ENCODE data around the gene TPK1. TPM values are rescaled to one million over a fixed set of nuclear protein-coding genes. Genes with fewer than 3 reads are reported as not detected.

TPK1 gene
- total and polyA plus RNA-seq, 7 experiments from 2014 or later, result 18.2 to 32.9 (median 26.3) TPM

DNA sequence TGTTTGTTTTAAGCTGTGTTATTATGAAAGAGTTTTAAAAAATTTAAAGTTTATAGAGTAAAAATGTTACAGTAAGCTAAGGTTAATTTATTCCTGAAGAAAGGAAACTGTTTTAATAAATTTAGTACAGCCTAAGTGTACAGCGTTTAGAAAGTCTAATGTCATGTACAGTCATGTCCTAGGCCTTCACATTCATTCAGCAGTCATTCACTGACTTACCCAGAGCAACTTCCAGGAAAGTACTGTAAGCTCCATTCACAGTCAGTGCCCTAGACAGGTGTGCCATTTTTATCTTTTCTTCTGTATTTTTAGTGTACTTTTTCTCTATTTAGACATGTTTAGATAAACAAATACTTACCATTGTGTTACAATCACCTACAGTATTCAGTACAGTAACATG is 126.8 kb downstream of the TPK1 start:
- CTCF ChIA-PET, result no interaction called here

DNA sequence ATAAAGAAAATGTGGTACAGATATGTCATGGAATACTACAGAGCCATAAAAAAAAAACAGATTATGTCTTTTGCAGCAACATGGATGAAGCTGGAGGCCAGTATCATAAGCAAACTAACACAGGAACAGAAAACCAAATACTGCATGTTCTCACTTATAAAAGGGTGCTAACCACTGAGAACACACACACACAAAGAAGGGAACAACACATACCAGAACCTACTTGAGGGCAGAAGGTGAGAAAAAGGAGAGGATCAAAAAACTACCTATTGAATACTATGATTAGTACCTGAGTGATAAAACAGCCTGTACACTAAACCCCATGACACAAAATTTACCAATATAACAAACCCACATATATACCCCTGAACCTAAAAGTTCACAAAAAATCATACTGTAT is 144.6 kb downstream of the TPK1 start:
- Histone ChIP-seq H3K36me3 (ENCODE audit: control insufficient read depth in 2 of 3, insufficient read depth in 3 of 3, low read length in 3 of 3) (no peaks in the 10 kb centered on the region), H3K27me3 (ENCODE audit: control insufficient read depth in 2 of 2, insufficient read depth in 2 of 2, low read length in 2 of 2) (no peaks in the 10 kb centered on the region), H3K27ac (ENCODE audit: low read depth, low read length) (no peak overlapping the region), H3K4me1 (ENCODE audit: control insufficient read depth in 2 of 2, insufficient read depth in 2 of 2, low read length in 2 of 2) (no peaks in the 10 kb centered on the region), H3K4me3 (ENCODE audit: low read length) (no peak overlapping the region), H3K9me3 (ENCODE audit: control insufficient read depth in 2 of 3, low read length in 3 of 3) (no peaks in the 10 kb centered on the region)
- intact Hi-C loops (cut with micrococcal nuclease), result no loop called here
- Mint-ChIP-seq H3K4me3 (peak overlapping the region in 1 of 10 donors; percentile 56), H3K27me3 (no peaks in the 10 kb centered on the region), H3K9me3 (peaks cover 0 to 8% (median 2%) of the 10 kb centered on the region in 11 donors), H3K4me1 (peaks cover 0 to 15% (median 0%) of the 10 kb centered on the region in 7 donors), H3K27ac (no peak overlapping the region), H3K36me3 (peaks cover 2 to 32% (median 14%) of the 10 kb centered on the region in 5 donors)
- ChIA-PET CTCF (no interaction called here), POLR2A (no interaction called here)
- ATAC-seq (peak; percentile 40), DNase-seq (no peak)

More for the DNA sequence above, 126.8 kb downstream of the TPK1 start:
- Histone ChIP-seq H3K36me3 (ENCODE audit: control insufficient read depth in 2 of 3, insufficient read depth in 3 of 3, low read length in 3 of 3) (peaks cover 0 to 5% (median 0%) of the 10 kb centered on the region in 3 experiments), H3K9me3 (ENCODE audit: control insufficient read depth in 2 of 3, low read length in 3 of 3) (no peaks in the 10 kb centered on the region), H3K4me1 (ENCODE audit: control insufficient read depth in 2 of 2, insufficient read depth in 2 of 2, low read length in 2 of 2) (no peaks in the 10 kb centered on the region), H3K4me3 (ENCODE audit: low read length) (no peak overlapping the region), H3K27ac (ENCODE audit: low read depth, low read length) (no peak overlapping the region), H3K27me3 (ENCODE audit: control insufficient read depth in 2 of 2, insufficient read depth in 2 of 2, low read length in 2 of 2) (no peaks in the 10 kb centered on the region)
- H3K4me1 Mint-ChIP-seq, result peaks cover 7 to 31% (median 18%) of the 10 kb centered on the region in 7 donors
- ATAC-seq (no peak), DNase-seq (no peak)
- intact Hi-C loops (cut with micrococcal nuclease), result no loop called here
- H3K36me3 Mint-ChIP-seq, result peaks cover 0 to 34% (median 32%) of the 10 kb centered on the region in 5 donors
- no peaks in the 10 kb centered on the region for H3K27me3 Mint-ChIP-seq
- H3K27ac Mint-ChIP-seq, result no peak overlapping the region
- peaks cover 0 to 8% (median 0%) of the 10 kb centered on the region in 11 donors for H3K9me3 Mint-ChIP-seq
- no peak overlapping the region for H3K4me3 Mint-ChIP-seq
- POLR2A ChIA-PET, result no interaction called here

DNA sequence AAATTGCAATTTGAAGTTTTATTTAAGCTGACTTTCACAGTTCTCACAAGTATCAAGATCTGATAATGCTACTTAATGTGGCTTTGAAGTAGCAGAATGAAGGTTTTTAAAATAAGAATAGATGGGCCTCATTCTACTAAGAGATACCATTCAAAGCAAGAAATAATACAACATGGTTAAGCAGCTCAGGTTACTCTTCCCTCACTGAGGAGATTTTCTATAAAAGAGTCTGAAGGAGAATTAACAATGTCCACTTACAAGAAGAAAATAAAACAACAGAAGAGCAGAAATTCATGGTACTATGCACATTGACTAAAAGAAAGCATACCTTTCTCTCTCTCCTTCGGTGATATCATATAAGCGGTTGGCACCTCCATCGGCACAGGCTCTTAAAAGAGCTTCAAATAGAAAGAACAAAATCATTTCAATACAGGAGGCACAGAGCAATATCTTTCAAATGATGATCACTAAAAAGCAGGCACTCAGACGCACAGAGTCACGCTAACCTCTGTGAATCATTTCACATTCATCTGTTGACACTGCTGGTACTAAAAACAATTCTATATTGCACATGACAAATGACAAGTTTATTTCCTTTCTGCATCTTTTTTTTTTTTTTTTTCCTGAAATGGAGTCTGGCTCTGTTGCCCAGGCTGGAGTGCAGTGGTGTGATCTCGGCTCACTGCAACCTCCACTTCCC is 153.1 kb downstream of the TPK1 start:
- POLR2A ChIA-PET, result no interaction called here
- intact Hi-C loops (cut with micrococcal nuclease), result loop anchor here in 1 of 2 donors (10.0 kb wide), 1 partner anchor 58 kb away; no protein-coding TSS in a partner anchor
- no peak overlapping the region for H3K27ac ChIP-seq (ENCODE audit: low read depth, low read length)
- H3K9me3 Mint-ChIP-seq, result no peaks in the 10 kb centered on the region
- no peaks in the 10 kb centered on the region for H3K27me3 ChIP-seq (ENCODE audit: control insufficient read depth in 2 of 2, insufficient read depth in 2 of 2, low read length in 2 of 2)
- H3K4me3 Mint-ChIP-seq, result no peak overlapping the region
- no peak for ATAC-seq
- peaks cover 0 to 4% (median 0%) of the 10 kb centered on the region in 7 donors for H3K4me1 Mint-ChIP-seq
- H3K36me3 ChIP-seq (ENCODE audit: control insufficient read depth in 2 of 3, insufficient read depth in 3 of 3, low read length in 3 of 3), result no peaks in the 10 kb centered on the region
- H3K27me3 Mint-ChIP-seq, result no peaks in the 10 kb centered on the region
- no peak overlapping the region for H3K4me3 ChIP-seq (ENCODE audit: low read length)
- no peaks in the 10 kb centered on the region for H3K9me3 ChIP-seq (ENCODE audit: control insufficient read depth in 2 of 3, low read length in 3 of 3)
- peaks cover 0 to 25% (median 20%) of the 10 kb centered on the region in 5 donors for H3K36me3 Mint-ChIP-seq
- CTCF ChIA-PET, result no interaction called here
- H3K4me1 ChIP-seq (ENCODE audit: control insufficient read depth in 2 of 2, insufficient read depth in 2 of 2, low read length in 2 of 2), result no peaks in the 10 kb centered on the region
- DNase-seq, result no peak
- H3K27ac Mint-ChIP-seq, result no peak overlapping the region

DNA sequence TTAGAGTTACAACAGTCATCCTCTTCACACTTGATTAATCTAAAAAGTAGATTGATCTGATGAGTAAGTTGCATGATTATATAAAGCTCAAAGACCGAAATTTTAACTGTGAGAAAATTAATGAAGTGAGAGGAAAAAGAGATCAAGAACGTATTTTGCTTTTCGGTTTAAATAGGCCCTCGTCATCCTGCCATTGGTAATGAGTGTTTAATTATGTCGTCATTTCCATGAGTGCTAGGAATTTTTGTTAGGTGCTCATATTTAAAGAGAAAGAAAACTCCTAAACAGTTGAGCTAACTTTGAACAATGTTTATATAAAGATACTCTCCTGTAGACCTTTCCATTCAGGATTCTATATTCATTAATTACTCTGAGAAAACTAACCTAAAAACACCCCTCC is 159.4 kb downstream of the TPK1 start:
- Mint-ChIP-seq H3K4me3 (no peak overlapping the region), H3K9me3 (no peaks in the 10 kb centered on the region), H3K36me3 (peaks cover 0 to 11% (median 8%) of the 10 kb centered on the region in 5 donors), H3K27ac (no peak overlapping the region), H3K27me3 (no peaks in the 10 kb centered on the region), H3K4me1 (no peaks in the 10 kb centered on the region)
- ATAC-seq (no peak), DNase-seq (no peak)
- CTCF ChIA-PET, result no interaction called here
- no peaks in the 10 kb centered on the region for H3K4me1 ChIP-seq (ENCODE audit: control insufficient read depth in 2 of 2, insufficient read depth in 2 of 2, low read length in 2 of 2)
- H3K9me3 ChIP-seq (ENCODE audit: control insufficient read depth in 2 of 3, low read length in 3 of 3), result no peaks in the 10 kb centered on the region
- no peaks in the 10 kb centered on the region for H3K27me3 ChIP-seq (ENCODE audit: control insufficient read depth in 2 of 2, insufficient read depth in 2 of 2, low read length in 2 of 2)
- no peak overlapping the region for H3K27ac ChIP-seq (ENCODE audit: low read depth, low read length)
- no peaks in the 10 kb centered on the region for H3K36me3 ChIP-seq (ENCODE audit: control insufficient read depth in 2 of 3, insufficient read depth in 3 of 3, low read length in 3 of 3)
- POLR2A ChIA-PET, result no interaction called here
- no peak overlapping the region for H3K4me3 ChIP-seq (ENCODE audit: low read length)
- intact Hi-C loops (cut with micrococcal nuclease), result no loop called here

DNA sequence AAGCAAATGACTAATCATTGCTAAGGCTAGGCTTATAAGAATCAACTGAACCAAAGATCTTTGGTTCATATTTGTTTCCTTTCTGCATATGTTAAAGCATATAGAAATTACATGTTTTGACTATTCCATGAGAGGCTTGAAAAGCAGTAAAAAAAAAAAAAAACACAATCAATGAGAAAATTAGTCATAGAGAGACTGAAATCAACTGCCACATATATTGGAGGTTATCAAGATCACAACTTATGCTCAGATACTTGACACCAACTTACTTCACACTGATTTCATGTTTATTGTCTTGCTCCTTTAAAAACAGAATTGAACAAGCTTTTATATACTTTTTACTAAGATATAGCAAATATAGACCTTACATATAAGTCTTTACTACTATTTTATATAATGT is 161.3 kb downstream of the TPK1 start:
- no peaks in the 10 kb centered on the region for H3K36me3 ChIP-seq (ENCODE audit: control insufficient read depth in 2 of 3, insufficient read depth in 3 of 3, low read length in 3 of 3)
- no peaks in the 10 kb centered on the region for H3K9me3 ChIP-seq (ENCODE audit: control insufficient read depth in 2 of 3, low read length in 3 of 3)
- Mint-ChIP-seq H3K4me3 (no peak overlapping the region), H3K36me3 (peaks cover 0 to 8% (median 0%) of the 10 kb centered on the region in 5 donors), H3K9me3 (no peaks in the 10 kb centered on the region), H3K27ac (no peak overlapping the region), H3K27me3 (no peaks in the 10 kb centered on the region), H3K4me1 (no peaks in the 10 kb centered on the region)
- no peaks in the 10 kb centered on the region for H3K27me3 ChIP-seq (ENCODE audit: control insufficient read depth in 2 of 2, insufficient read depth in 2 of 2, low read length in 2 of 2)
- H3K27ac ChIP-seq (ENCODE audit: low read depth, low read length), result no peak overlapping the region
- intact Hi-C loops (cut with micrococcal nuclease), result loop anchor here in 1 of 2 donors (5.0 kb wide), 1 partner anchor 183 kb away; no protein-coding TSS in a partner anchor
- ChIA-PET POLR2A (no interaction called here), CTCF (no interaction called here)
- no peak overlapping the region for H3K4me3 ChIP-seq (ENCODE audit: low read length)
- H3K4me1 ChIP-seq (ENCODE audit: control insufficient read depth in 2 of 2, insufficient read depth in 2 of 2, low read length in 2 of 2), result no peaks in the 10 kb centered on the region
- ATAC-seq, result no peak
- no peak for DNase-seq

DNA sequence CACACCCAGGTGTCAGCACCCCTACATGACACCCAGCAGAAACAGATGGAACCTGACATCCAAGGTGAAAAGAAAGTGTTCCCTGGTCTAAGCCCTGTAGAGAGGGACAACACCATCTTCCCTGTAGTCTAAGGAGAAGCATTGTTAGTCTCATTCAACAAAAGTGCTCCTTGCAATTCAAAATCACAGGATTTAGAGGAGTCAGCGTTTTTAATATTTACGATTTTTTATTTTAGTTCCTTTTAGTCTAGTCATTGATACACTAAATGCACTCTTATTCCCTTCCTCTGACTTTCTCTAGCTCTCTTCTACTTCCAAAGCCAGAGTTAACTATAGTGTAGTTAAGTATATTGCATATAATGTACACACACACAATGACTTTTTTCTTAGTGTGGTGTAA is 163.0 kb downstream of the TPK1 start:
- intact Hi-C loops (cut with micrococcal nuclease), result loop anchor here in 1 of 2 donors (5.0 kb wide), 1 partner anchor 184 kb away; no protein-coding TSS in a partner anchor
- Mint-ChIP-seq H3K27me3 (no peaks in the 10 kb centered on the region), H3K36me3 (peaks cover 0 to 4% (median 0%) of the 10 kb centered on the region in 5 donors), H3K4me1 (peaks cover 0 to 2% (median 0%) of the 10 kb centered on the region in 7 donors), H3K27ac (no peak overlapping the region), H3K4me3 (no peak overlapping the region), H3K9me3 (no peaks in the 10 kb centered on the region)
- Histone ChIP-seq H3K4me3 (ENCODE audit: low read length) (no peak overlapping the region), H3K27ac (ENCODE audit: low read depth, low read length) (no peak overlapping the region), H3K27me3 (ENCODE audit: control insufficient read depth in 2 of 2, insufficient read depth in 2 of 2, low read length in 2 of 2) (no peaks in the 10 kb centered on the region), H3K9me3 (ENCODE audit: control insufficient read depth in 2 of 3, low read length in 3 of 3) (no peaks in the 10 kb centered on the region), H3K36me3 (ENCODE audit: control insufficient read depth in 2 of 3, insufficient read depth in 3 of 3, low read length in 3 of 3) (no peaks in the 10 kb centered on the region), H3K4me1 (ENCODE audit: control insufficient read depth in 2 of 2, insufficient read depth in 2 of 2, low read length in 2 of 2) (no peaks in the 10 kb centered on the region)
- DNase-seq (no peak), ATAC-seq (no peak)
- POLR2A ChIA-PET, result no interaction called here
- CTCF ChIA-PET, result no interaction called here

DNA sequence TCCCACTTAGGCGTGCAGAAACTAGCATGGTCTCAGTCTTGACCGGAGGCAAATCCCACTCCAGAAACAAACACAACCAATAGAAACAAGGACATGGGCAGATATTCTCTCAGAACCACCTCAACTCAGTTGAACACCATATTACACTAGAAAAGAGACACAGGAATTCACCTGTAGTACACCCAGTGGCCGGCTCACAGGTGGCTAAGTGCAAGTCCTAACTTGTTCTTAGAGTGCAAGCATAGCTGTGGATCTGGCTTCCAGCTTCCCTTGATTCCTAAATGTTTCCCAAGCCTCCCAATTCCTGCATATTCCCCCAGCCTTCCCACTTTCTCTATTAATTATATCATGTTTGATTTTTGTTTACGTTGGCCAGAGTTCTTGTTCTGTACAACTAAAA is 164.4 kb downstream of the TPK1 start:
- no peak overlapping the region for H3K4me3 Mint-ChIP-seq
- CTCF ChIA-PET, result no interaction called here

More for the DNA sequence above, 164.4 kb downstream of the TPK1 start:
- no peaks in the 10 kb centered on the region for H3K27me3 Mint-ChIP-seq
- Histone ChIP-seq H3K27me3 (ENCODE audit: control insufficient read depth in 2 of 2, insufficient read depth in 2 of 2, low read length in 2 of 2) (no peaks in the 10 kb centered on the region), H3K4me1 (ENCODE audit: control insufficient read depth in 2 of 2, insufficient read depth in 2 of 2, low read length in 2 of 2) (no peaks in the 10 kb centered on the region), H3K27ac (ENCODE audit: low read depth, low read length) (no peak overlapping the region), H3K4me3 (ENCODE audit: low read length) (no peak overlapping the region), H3K9me3 (ENCODE audit: control insufficient read depth in 2 of 3, low read length in 3 of 3) (no peaks in the 10 kb centered on the region), H3K36me3 (ENCODE audit: control insufficient read depth in 2 of 3, insufficient read depth in 3 of 3, low read length in 3 of 3) (no peaks in the 10 kb centered on the region)
- POLR2A ChIA-PET, result no interaction called here
- peaks cover 0 to 2% (median 0%) of the 10 kb centered on the region in 7 donors for H3K4me1 Mint-ChIP-seq
- intact Hi-C loops (cut with micrococcal nuclease), result loop anchor here in 1 of 2 donors (2.0 to 5.0 kb wide), 2 partner anchors 186 to 365 kb away; no protein-coding TSS in a partner anchor
- no peaks in the 10 kb centered on the region for H3K9me3 Mint-ChIP-seq
- ATAC-seq (no peak), DNase-seq (no peak)
- H3K36me3 Mint-ChIP-seq, result peaks cover 0 to 14% (median 11%) of the 10 kb centered on the region in 5 donors
- H3K27ac Mint-ChIP-seq, result peak overlapping the region in 1 of 9 donors; percentile 22
